ENCODE results near the gene SPIRE2. TPM values are rescaled to one million over a fixed set of nuclear protein-coding genes. Genes with fewer than 3 reads are reported as not detected.
"Not testable (repeated sequence)": the region's sequence is repeated elsewhere in the genome, so short reads cannot be mapped to it uniquely, and the experiment has no call there.

Gene SPIRE2
- polyA plus RNA-seq, 3 donors = 9.3 to 10.2 (median 9.5) TPM

- no peak for DNase-seq (ENCODE audit: low read depth in 3 of 3, low spot score in 2 of 3)
These were observed 83.1 kb downstream of the SPIRE2 start for GRCh38 chr16:89911375-89911774.

- DNase-seq (ENCODE audit: low read depth in 3 of 3, low spot score in 2 of 3) = no peak
These were observed 83.9 kb downstream of the SPIRE2 start for GRCh38 chr16:89912143-89912542.

GRCh38 chr16:89912627-89913026 is 84.4 kb downstream of the SPIRE2 start:
- no peak for DNase-seq (ENCODE audit: low read depth in 3 of 3, low spot score in 2 of 3)

- no peak for DNase-seq (ENCODE audit: low read depth in 3 of 3, low spot score in 2 of 3)
These were observed 85.4 kb downstream of the SPIRE2 start for GRCh38 chr16:89913408-89914387.

- not testable (repeated sequence) for DNase-seq (ENCODE audit: low read depth in 3 of 3, low spot score in 2 of 3)
These were observed 86.5 kb downstream of the SPIRE2 start for GRCh38 chr16:89914642-89915285.

GRCh38 chr16:89915303-89916232 is 87.3 kb downstream of the SPIRE2 start:
- DNase-seq (ENCODE audit: low read depth in 3 of 3, low spot score in 2 of 3) = no peak

GRCh38 chr16:89917773-89918452 is 89.6 kb downstream of the SPIRE2 start:
- no peak for DNase-seq (ENCODE audit: low read depth in 3 of 3, low spot score in 2 of 3)

- no peak for DNase-seq (ENCODE audit: low read depth in 3 of 3, low spot score in 2 of 3)
These were observed 90.4 kb downstream of the SPIRE2 start, which contains the start of gene MC1R for GRCh38 chr16:89918453-89919347. MC1R (plus strand) TSS chr16:89918862; CDS start chr16:89919259, 397 bp downstream.

GRCh38 chr16:89919535-89920406 is 91.5 kb downstream of the SPIRE2 start:
- no peak for DNase-seq (ENCODE audit: low read depth in 3 of 3, low spot score in 2 of 3)

GRCh38 chr16:89920723-89921122 is 92.4 kb downstream of the SPIRE2 start:
- DNase-seq (ENCODE audit: low read depth in 3 of 3, low spot score in 2 of 3) = no peak

Other genes with a start within 250 kb of the SPIRE2 start
- 10 to 100 TPM; 18.0 to 42.6 (median 37.3) TPM for gene DPEP1, start 214.8 kb upstream of the SPIRE2 start, polyA plus RNA-seq (ENCODE audit: insufficient read length in 3 of 3)
- gene CHMP1A, start 170.8 kb upstream of the SPIRE2 start, polyA plus RNA-seq (ENCODE audit: insufficient read length in 3 of 3) = 10 to 100 TPM; 62.0 to 74.0 (median 70.2) TPM
- gene SPATA33, start 170.6 kb upstream of the SPIRE2 start, polyA plus RNA-seq (ENCODE audit: insufficient read length in 3 of 3) = 10 to 100 TPM; 11.3 to 15.1 (median 14.6) TPM
- gene CDK10, start 141.8 kb upstream of the SPIRE2 start, polyA plus RNA-seq (ENCODE audit: insufficient read length in 3 of 3) = 10 to 100 TPM; 79.6 to 97.3 (median 83.1) TPM
- gene SPATA2L, start 126.8 kb upstream of the SPIRE2 start, polyA plus RNA-seq (ENCODE audit: insufficient read length in 3 of 3) = 1 to 10 TPM; 4.7 to 5.7 (median 5.6) TPM
- 1 to 10 TPM; 7.5 to 9.3 (median 9.2) TPM for gene VPS9D1, start 107.6 kb upstream of the SPIRE2 start, polyA plus RNA-seq (ENCODE audit: insufficient read length in 3 of 3)
- gene ZNF276, start 106.9 kb upstream of the SPIRE2 start, polyA plus RNA-seq (ENCODE audit: insufficient read length in 3 of 3) = 10 to 100 TPM; 19.0 to 22.6 (median 20.2) TPM
- 10 to 100 TPM; 17.7 to 19.9 (median 18.7) TPM for gene FANCA, start 11.8 kb upstream of the SPIRE2 start, polyA plus RNA-seq (ENCODE audit: insufficient read length in 3 of 3)
- gene TCF25, start 45.1 kb downstream of the SPIRE2 start, polyA plus RNA-seq (ENCODE audit: insufficient read length in 3 of 3) = 100 to 1,000 TPM; 119 to 127 (median 127) TPM
- 1 to 10 TPM; 1.9 to 3.2 (median 3.1) TPM for gene MC1R, start 90.4 kb downstream of the SPIRE2 start, polyA plus RNA-seq (ENCODE audit: insufficient read length in 3 of 3)
- 10 to 100 TPM in 1 of 3 donors, 1 to 10 TPM in 2; 6.4 to 10.3 (median 7.6) TPM for gene TUBB3, start 94.9 kb downstream of the SPIRE2 start, polyA plus RNA-seq (ENCODE audit: insufficient read length in 3 of 3)
- gene DEF8, start 120.3 kb downstream of the SPIRE2 start, polyA plus RNA-seq (ENCODE audit: insufficient read length in 3 of 3) = 10 to 100 TPM; 34.4 to 35.5 (median 35.2) TPM
- gene DBNDD1, start 191.0 kb downstream of the SPIRE2 start, polyA plus RNA-seq (ENCODE audit: insufficient read length in 3 of 3) = 10 to 100 TPM in 1 of 3 donors, 1 to 10 TPM in 2; 8.9 to 11.0 (median 9.8) TPM
- gene PRDM7, start 248.9 kb downstream of the SPIRE2 start, polyA plus RNA-seq (ENCODE audit: insufficient read length in 3 of 3) = under 1 TPM; 0.11 to 0.22 (median 0.11) TPM

Data from right renal cortex interstitium (tissue), 3 donors.